ENCODE data around the gene BABAM2.
A peak's percentile ranks its signal among the peaks of the same experiment; 100 is the strongest.

Gene BABAM2

GRCh38 chr2:28188436-28188835, 297.9 kb downstream of the BABAM2 start:
- Histone ChIP-seq H3K27ac (no peak overlapping the region), H3K4me3 (ENCODE audit: low read depth, low read length) (no peak overlapping the region), H3K36me3 (no peaks in the 10 kb centered on the region), H3K27me3 (ENCODE audit: insufficient read depth, low read depth, severe bottlenecking) (no peaks in the 10 kb centered on the region), H3K9me3 (ENCODE audit: severe bottlenecking) (peaks cover 4% of the 10 kb centered on the region)
- TF ChIP-seq CTCF (IDR thresholded peaks at IDR 0.05; ENCODE audit: low read depth, low read length): no peak
- DNase-seq: no peak

- DNase-seq: peak; percentile 86
- Histone ChIP-seq H3K9me3 (ENCODE audit: severe bottlenecking) (peaks cover 8% of the 10 kb centered on the region), H3K27ac (peak overlapping the region; percentile 82), H3K27me3 (ENCODE audit: insufficient read depth, low read depth, severe bottlenecking) (no peaks in the 10 kb centered on the region), H3K4me3 (ENCODE audit: low read depth, low read length) (no peak overlapping the region), H3K36me3 (no peaks in the 10 kb centered on the region)
- TF ChIP-seq CTCF (IDR thresholded peaks at IDR 0.05; ENCODE audit: low read depth, low read length): no peak
These were observed 303.3 kb downstream of the BABAM2 start for GRCh38 chr2:28193630-28194403.

- H3K27me3 ChIP-seq (ENCODE audit: insufficient read depth, low read depth, severe bottlenecking): no peaks in the 10 kb centered on the region
- TF ChIP-seq CTCF (IDR thresholded peaks at IDR 0.05; ENCODE audit: low read depth, low read length): no peak
- H3K27ac ChIP-seq: no peak overlapping the region
- no peak for DNase-seq
- H3K9me3 ChIP-seq (ENCODE audit: severe bottlenecking): no peaks in the 10 kb centered on the region
- H3K4me3 ChIP-seq (ENCODE audit: low read depth, low read length): no peak overlapping the region
- no peaks in the 10 kb centered on the region for H3K36me3 ChIP-seq
These were observed 309.6 kb downstream of the BABAM2 start for GRCh38 chr2:28199995-28200679.

GRCh38 chr2:28201671-28202180, 311.2 kb downstream of the BABAM2 start:
- Histone ChIP-seq H3K27ac (peak overlapping the region; percentile 2; the same call in 1 of the 2 replicates), H3K9me3 (ENCODE audit: severe bottlenecking) (no peaks in the 10 kb centered on the region), H3K36me3 (no peaks in the 10 kb centered on the region), H3K4me3 (ENCODE audit: low read depth, low read length) (no peak overlapping the region), H3K27me3 (ENCODE audit: insufficient read depth, low read depth, severe bottlenecking) (no peaks in the 10 kb centered on the region)
- peak; percentile 67 for DNase-seq
- no peak for TF ChIP-seq CTCF (IDR thresholded peaks at IDR 0.05; ENCODE audit: low read depth, low read length)

- no peak for TF ChIP-seq CTCF (IDR thresholded peaks at IDR 0.05; ENCODE audit: low read depth, low read length)
- H3K27ac ChIP-seq: no peak overlapping the region
- H3K9me3 ChIP-seq (ENCODE audit: severe bottlenecking): no peaks in the 10 kb centered on the region
- no peak overlapping the region for H3K4me3 ChIP-seq (ENCODE audit: low read depth, low read length)
- no peaks in the 10 kb centered on the region for H3K27me3 ChIP-seq (ENCODE audit: insufficient read depth, low read depth, severe bottlenecking)
- no peak for DNase-seq
- H3K36me3 ChIP-seq: no peaks in the 10 kb centered on the region
These were observed 312.2 kb downstream of the BABAM2 start for GRCh38 chr2:28202719-28203118.

All from WERI-Rb-1 (cell line).